ENCODE data around the gene FAM72C. TPM values are rescaled to one million over a fixed set of nuclear protein-coding genes. Genes with fewer than 3 reads are reported as not detected.
"Not testable (repeated sequence)": the region's sequence is repeated elsewhere in the genome, so short reads cannot be mapped to it uniquely, and the experiment has no call there.

FAM72C gene
- 1 to 10 TPM; 6.9 to 8.2 TPM for total RNA-seq

- CTCF ChIA-PET, POLR2A ChIA-PET: not testable (repeated sequence)
These were observed at the start of gene FAM72C for GRCh38 chr1:143971924-143972700. Gene FAM72C (minus strand): TSS chr1:143971986. CDS start chr1:143971141, 845 bp downstream.

DNA sequence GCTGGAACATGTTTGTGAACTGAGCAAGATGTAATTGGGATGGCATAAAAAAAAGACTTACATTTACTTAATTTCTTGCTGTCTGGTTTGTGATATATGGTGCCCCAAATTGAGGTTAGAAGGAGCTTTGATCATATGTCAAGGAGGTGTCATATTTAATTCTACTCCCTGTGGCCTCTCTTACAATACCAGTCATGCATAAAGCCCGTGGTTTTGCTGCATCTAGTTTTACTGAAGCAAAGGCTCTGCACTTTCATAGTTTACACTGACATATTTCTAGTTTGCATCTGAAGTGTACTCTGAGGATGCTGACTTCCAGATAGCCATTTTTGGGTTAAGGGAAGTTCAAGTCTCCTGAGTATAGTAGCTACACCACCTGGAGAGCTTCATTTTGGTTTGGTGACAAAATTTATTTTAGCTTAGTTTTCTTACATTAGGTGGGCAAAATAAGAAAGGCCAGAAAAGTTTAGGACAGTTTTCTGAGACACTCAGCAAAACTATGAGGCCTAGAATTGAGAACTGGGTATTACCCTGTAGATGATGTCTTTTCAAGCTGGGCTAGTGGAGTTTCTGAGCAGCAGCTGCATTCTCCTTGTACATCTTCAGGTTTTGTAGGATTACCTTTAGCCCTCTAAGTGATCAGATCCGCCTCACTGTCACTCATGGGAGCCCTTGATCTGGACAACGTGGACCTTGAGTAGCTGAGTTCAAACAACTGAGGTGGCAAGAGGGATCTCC is 48.4 kb upstream of the FAM72C start:
- CTCF ChIA-PET, POLR2A ChIA-PET: not testable (repeated sequence)

DNA sequence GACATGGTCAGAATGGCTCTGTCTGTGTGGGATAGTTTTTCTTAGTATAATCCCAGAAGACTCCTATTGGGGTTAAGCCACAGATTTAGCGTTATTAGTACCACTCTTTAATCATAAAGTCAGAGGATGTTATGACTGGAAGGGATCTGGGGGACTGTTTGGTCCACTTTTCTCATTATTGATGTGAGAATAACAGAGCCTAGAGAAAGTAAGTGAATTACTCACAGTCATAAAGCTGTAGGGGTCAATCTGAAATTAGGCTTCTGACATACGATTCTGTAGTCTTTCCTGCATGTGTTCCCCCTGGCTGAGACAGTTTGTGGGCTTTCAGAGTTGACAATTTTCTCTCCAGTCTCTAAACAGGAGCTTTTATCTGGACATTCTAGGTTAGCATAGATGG is 47.3 kb upstream of the FAM72C start:
- POLR2A ChIA-PET, CTCF ChIA-PET: not testable (repeated sequence)

- POLR2A ChIA-PET = not testable (repeated sequence)
These were observed 43.6 kb upstream of the FAM72C start for GRCh38 chr1:144015180-144015966.

DNA sequence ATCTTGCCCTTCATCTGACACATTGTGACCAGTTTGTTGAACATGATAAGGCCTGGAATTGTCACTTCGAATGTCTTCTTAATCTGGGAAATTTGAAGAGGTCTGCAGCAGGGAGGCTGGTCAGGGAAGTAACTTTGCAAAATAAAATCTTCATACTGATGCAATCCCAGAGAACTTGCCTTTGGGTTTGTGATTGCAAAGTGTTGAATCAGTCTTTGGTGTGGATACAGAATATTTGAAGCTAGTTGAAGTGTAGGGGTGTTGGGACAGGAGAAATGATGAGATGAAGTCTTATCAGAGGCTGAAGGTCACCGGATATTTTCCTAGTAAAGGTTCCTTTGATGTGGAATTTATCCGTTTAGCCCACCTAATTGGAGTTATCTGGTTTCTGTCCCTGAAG is 42.7 kb upstream of the FAM72C start:
- POLR2A ChIA-PET, CTCF ChIA-PET: not testable (repeated sequence)

More at GRCh38 chr1:144015180-144015966, 43.6 kb upstream of the FAM72C start:
- CTCF ChIA-PET = not testable (repeated sequence)

GRCh38 chr1:144014121-144014520 is 42.3 kb upstream of the FAM72C start:
- CTCF ChIA-PET = not testable (repeated sequence)

DNA sequence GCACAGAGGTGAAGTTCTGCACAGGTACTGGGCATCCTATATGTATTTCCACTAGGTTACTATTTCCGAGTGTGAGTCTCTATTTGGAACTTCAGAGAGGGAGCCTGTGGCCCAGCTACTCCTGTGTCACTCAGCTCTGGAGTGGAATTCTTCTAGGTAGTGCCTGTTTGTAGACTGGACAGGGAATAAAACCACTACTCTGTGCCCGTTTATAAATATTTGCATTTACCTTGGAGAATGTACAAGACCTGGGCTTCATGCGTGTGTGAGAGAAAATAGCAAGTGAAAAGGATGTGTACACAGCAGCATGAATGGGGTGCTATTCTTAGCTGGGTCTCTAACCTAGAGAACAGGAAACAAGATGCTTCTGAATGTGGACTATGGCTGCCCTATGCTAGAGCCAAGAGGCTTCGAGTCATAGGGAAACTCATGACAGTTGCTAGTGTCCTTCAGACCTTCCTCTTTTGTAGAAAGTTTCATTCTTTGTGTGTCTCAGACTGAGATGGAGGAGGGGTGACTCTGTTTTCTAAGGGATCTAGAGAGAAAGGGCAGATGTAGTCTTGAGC is 40.5 kb upstream of the FAM72C start:
- CTCF ChIA-PET, POLR2A ChIA-PET: not testable (repeated sequence)

More at GRCh38 chr1:144014121-144014520, 42.3 kb upstream of the FAM72C start:
- POLR2A ChIA-PET = not testable (repeated sequence)

- POLR2A ChIA-PET, CTCF ChIA-PET: not testable (repeated sequence)
These were observed 37.6 kb upstream of the FAM72C start for GRCh38 chr1:144009410-144009809.

- CTCF ChIA-PET, POLR2A ChIA-PET: not testable (repeated sequence)
These were observed 32.5 kb upstream of the FAM72C start for GRCh38 chr1:144004259-144004658.

GRCh38 chr1:144003306-144004029 is 31.7 kb upstream of the FAM72C start:
- POLR2A ChIA-PET, CTCF ChIA-PET: not testable (repeated sequence)

DNA sequence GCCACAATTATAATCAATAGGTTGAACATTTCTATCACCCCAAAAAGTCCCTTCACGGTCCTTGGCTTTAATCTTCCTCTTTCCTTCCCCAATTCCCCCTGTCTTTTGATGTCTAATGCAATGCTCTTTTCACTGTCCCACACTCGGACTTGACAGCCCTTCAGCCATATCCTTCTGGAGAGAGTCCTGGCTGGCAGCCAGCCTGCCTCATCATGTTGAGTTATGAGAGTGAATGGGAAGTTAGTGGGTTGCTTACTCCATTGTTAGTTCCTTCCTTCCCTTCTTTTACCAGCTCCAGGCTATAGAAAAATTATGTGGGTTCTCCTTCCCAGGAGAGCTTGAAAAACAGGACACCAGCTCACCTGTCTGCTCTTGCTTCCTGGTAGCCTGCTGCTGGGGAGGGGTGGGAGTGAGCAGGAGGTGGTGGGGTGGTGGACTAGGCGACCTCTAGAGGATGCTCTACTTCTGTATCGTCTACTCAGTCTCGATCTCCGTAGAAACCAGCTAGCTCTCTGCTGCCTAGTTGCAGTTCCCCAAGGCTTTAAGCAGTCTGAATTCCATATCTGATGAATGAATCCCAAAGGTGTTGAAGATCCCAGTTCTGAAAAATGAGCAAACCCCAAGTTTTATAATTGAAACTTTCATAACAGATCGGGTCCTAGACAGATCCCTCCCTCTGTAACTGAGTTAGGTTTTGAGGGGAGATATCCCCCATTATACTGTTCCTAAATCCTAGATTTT is 30.5 kb upstream of the FAM72C start:
- CTCF ChIA-PET, POLR2A ChIA-PET: not testable (repeated sequence)

- POLR2A ChIA-PET, CTCF ChIA-PET: not testable (repeated sequence)
These were observed 29.3 kb upstream of the FAM72C start for GRCh38 chr1:144001077-144001476.

GRCh38 chr1:143996020-143996419 is 24.2 kb upstream of the FAM72C start:
- CTCF ChIA-PET, POLR2A ChIA-PET: not testable (repeated sequence)

GRCh38 chr1:143993301-143993907 is 21.6 kb upstream of the FAM72C start:
- POLR2A ChIA-PET, CTCF ChIA-PET: not testable (repeated sequence)

- CTCF ChIA-PET, POLR2A ChIA-PET: not testable (repeated sequence)
These were observed 18.9 kb upstream of the FAM72C start for GRCh38 chr1:143990699-143991098.

DNA sequence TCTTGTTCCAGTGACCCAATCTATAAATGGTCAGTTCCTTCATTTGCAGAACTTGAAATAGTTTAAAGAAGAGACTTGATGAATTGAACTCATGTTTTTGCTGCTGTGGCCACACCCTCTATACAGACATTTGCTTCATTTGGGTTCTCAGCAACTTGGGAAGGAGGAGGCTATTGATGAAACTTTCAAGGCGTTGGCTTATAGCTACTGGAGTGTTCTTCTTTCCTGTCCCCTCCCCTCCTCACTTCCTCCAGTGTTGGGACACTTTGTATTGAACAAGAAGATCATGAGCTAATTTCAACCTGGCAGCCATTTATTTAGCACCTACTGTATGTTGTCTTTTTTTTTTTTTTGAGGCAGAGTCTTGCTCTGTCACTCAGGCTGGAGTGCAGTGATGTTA is 17.9 kb upstream of the FAM72C start:
- CTCF ChIA-PET, POLR2A ChIA-PET: not testable (repeated sequence)

DNA sequence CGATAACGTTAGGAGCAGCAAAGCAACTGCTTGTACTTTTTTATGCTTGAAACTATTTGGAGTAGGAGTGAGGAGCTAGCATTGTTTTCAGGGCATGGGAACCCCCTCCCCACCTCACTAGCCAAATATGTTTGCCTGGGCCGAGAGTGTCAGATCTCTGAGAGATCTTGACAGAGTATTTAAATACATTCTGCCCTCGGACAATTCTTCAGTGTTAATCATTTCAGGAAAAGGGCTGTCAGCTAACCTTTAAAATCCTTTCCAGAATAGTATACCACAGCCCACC is 17.6 kb upstream of the FAM72C start:
- POLR2A ChIA-PET, CTCF ChIA-PET: not testable (repeated sequence)

DNA sequence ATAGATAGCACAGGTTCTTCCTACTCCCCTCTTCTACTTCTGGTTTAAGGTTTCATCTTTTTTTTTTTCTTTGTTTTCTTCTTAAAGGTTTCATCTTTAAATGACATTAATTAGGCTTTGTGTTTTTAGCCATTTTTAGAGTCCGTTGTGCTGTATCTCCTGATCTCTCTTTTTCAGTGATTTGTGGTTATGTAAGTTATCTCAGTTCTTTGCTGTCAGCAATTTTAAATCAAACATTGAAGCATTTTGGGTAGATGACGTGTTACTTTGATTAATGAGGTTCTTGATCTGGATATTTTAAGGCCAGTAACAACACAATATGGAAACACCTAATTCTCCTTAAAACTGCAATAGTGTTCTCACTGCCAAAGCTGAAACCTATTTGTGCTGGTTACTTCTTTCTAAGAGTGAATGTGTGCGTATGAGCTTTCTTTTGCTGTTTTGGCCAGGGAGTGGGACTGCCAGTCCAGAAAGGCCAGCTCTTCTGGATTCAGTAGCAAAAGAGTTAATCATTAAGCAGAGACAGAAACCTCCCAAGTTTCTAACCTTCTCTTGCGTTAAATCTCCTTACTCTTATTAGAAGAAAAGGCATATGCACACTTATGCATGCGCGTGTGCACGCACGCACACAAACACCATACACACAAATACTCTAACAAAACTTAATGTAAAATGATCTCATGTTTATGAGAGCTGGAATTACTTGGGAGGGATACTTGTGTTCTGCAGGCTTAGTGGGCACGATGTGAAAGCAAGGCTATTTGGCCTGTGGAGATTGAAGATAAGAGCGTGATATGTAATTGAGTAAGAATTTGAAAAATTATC is 17.0 kb upstream of the FAM72C start:
- CTCF ChIA-PET, POLR2A ChIA-PET: not testable (repeated sequence)

Data from activated CD8-positive, alpha-beta memory T cell treated with anti-CD3 and anti-CD28 coated beads for 36 hours (primary cell).